ENCODE measurements around the gene CDK11B. TPM values are rescaled to one million over a fixed set of nuclear protein-coding genes. Genes with fewer than 3 reads are reported as not detected.

CDK11B gene
- total RNA-seq, 1 donor from 2014 or later: 26.6 TPM

GRCh38 chr1:1612104-1612400 is 46.8 kb downstream of the CDK11B start:
- Mint-ChIP-seq H3K36me3 (peaks cover 3% of the 10 kb centered on the region), H3K4me3 (no peak overlapping the region), H3K4me1 (peaks cover 27% of the 10 kb centered on the region), H3K9me3 (no peaks in the 10 kb centered on the region), H3K27me3 (ENCODE audit: low read depth) (no peaks in the 10 kb centered on the region), H3K27ac (no peak overlapping the region)
- TF ChIP-seq CTCF (IDR thresholded peaks at IDR 0.05; ENCODE audit: unreplicated experiment): no peak
- DNase-seq (ENCODE audit: low spot score in 2 of 2, unreplicated experiment in 2 of 2): no peak

DNA sequence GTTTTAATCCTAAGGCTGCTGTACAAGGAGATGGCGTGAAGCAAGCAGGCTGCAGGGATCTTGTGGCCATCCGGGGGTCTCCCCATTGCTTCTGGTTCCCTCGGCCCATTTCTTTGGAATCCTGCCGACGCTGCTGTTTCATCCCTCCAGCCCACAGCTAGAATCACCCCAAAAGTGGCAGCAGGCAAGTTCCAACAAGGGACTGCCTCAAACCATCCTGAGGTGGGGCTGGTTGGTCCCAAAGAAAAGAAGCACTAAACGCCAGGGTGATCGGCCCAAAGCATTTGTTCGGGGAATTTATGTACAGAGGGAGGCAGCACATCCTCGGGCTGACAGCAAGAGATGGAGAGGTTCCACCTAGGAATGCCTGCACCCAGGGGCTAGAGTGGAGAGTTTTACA is 48.0 kb downstream of the CDK11B start:
- H3K4me1 Mint-ChIP-seq: peaks cover 23% of the 10 kb centered on the region
- no peaks in the 10 kb centered on the region for H3K27me3 Mint-ChIP-seq (ENCODE audit: low read depth)
- H3K9me3 Mint-ChIP-seq: no peaks in the 10 kb centered on the region
- peak overlapping the region; percentile 71 for H3K27ac Mint-ChIP-seq
- no peak for DNase-seq (ENCODE audit: low spot score in 2 of 2, unreplicated experiment in 2 of 2)
- TF ChIP-seq CTCF (IDR thresholded peaks at IDR 0.05; ENCODE audit: unreplicated experiment): no peak
- H3K4me3 Mint-ChIP-seq: no peak overlapping the region
- H3K36me3 Mint-ChIP-seq: peaks cover 3% of the 10 kb centered on the region

DNA sequence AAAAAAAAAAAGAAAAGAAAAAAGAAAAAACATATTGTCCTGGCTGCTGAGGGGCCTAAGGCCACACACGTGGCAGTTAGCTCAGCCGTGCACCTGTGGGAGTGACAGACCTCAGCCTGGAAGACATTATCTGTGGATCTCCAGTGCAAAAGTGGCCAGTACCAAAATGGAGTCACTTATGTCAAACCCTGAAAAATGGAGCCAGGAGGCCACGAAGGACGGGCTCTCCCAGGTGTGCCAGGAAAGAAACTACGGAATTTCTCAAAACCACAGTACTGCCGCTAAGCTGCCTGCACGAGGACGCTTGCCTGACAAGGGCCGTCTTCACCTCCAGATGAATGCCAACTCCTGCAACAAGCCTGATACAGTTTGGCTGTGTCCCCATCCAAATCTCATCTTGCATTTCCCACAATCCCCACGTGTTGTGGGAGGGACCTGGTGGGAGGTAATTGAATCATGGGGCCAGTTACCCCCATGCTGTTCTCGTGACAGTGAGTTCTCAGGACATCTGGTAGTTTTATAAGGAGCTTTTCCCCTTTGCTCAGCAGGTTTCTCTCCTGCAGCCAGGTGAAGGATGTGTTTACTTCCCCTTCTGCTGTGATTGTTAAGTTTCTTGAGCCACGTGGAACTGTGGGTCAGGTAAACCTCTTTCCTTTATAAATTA is 48.9 kb downstream of the CDK11B start:
- H3K36me3 Mint-ChIP-seq: peaks cover 3% of the 10 kb centered on the region
- no peak for TF ChIP-seq CTCF (IDR thresholded peaks at IDR 0.05; ENCODE audit: unreplicated experiment)
- H3K4me1 Mint-ChIP-seq: peaks cover 23% of the 10 kb centered on the region
- DNase-seq (ENCODE audit: low spot score in 2 of 2, unreplicated experiment in 2 of 2): no peak
- peaks cover under 1% of the 10 kb centered on the region for H3K27me3 Mint-ChIP-seq (ENCODE audit: low read depth)
- H3K4me3 Mint-ChIP-seq: no peak overlapping the region
- H3K9me3 Mint-ChIP-seq: no peaks in the 10 kb centered on the region
- H3K27ac Mint-ChIP-seq: no peak overlapping the region

GRCh38 chr1:1606232-1606631 is 52.6 kb downstream of the CDK11B start:
- no peak for TF ChIP-seq CTCF (IDR thresholded peaks at IDR 0.05; ENCODE audit: unreplicated experiment)
- H3K27ac Mint-ChIP-seq: no peak overlapping the region

DNA sequence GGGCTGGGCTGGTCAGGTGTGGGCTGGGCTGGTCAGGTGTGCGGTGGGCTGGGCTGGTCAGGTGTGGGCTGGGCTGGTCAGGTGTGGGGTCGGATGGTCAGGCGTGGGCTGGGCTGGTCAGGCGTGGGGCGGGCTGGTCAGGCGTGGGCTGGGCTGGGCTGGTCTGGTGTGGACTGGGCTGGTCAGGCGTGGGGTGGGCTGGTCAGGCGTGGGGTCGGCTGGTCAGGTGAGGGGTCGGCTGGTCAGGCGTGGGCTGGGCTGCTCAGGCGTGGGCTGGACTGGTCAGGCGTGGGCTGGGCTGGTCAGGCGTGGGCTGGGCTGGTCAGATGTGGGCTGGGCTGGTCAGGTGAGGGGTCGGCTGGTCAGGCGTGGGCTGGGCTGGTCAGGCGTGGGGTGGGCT is 53.1 kb downstream of the CDK11B start:
- H3K4me1 Mint-ChIP-seq: no peaks in the 10 kb centered on the region
- H3K27ac Mint-ChIP-seq: no peak overlapping the region
- peaks cover 35% of the 10 kb centered on the region for H3K27me3 Mint-ChIP-seq (ENCODE audit: low read depth)
- DNase-seq (ENCODE audit: low spot score in 2 of 2, unreplicated experiment in 2 of 2): no peak
- no peaks in the 10 kb centered on the region for H3K9me3 Mint-ChIP-seq
- no peak for TF ChIP-seq CTCF (IDR thresholded peaks at IDR 0.05; ENCODE audit: unreplicated experiment)
- no peaks in the 10 kb centered on the region for H3K36me3 Mint-ChIP-seq
- no peak overlapping the region for H3K4me3 Mint-ChIP-seq

More at GRCh38 chr1:1606232-1606631, 52.6 kb downstream of the CDK11B start:
- Mint-ChIP-seq H3K4me1 (peaks cover 5% of the 10 kb centered on the region), H3K9me3 (no peaks in the 10 kb centered on the region), H3K4me3 (no peak overlapping the region), H3K27me3 (ENCODE audit: low read depth) (peaks cover 30% of the 10 kb centered on the region), H3K36me3 (no peaks in the 10 kb centered on the region)
- no peak for DNase-seq (ENCODE audit: low spot score in 2 of 2, unreplicated experiment in 2 of 2)
